ENCODE results near the gene AGXT2.

Gene AGXT2

GRCh38 chr5:34967540-34967939 lies 80.2 kb downstream of the AGXT2 start:
- DNase-seq (ENCODE audit: low spot score) = no peak

- DNase-seq (ENCODE audit: low spot score) = no peak
These were observed 88.4 kb downstream of the AGXT2 start for GRCh38 chr5:34959323-34959722.

- peak; percentile 49 for DNase-seq (ENCODE audit: low spot score)
These were observed 89.7 kb downstream of the AGXT2 start for GRCh38 chr5:34957857-34958690.

- no peak for DNase-seq (ENCODE audit: low spot score)
These were observed 90.4 kb downstream of the AGXT2 start for GRCh38 chr5:34957321-34957720.
